GM12874 (cell line): ENCODE data around the gene PLB1.

Experiments
- CTCF ChIP-seq: IDR thresholded peaks from 2 replicates; pipeline ENCODE4 v1.5.1; 2011; ENCODE audit warnings: low read depth, mild to moderate bottlenecking, control low read depth, low read length, moderate library complexity; ENCODE audit not compliant: insufficient read depth

PLB1 gene

DNA sequence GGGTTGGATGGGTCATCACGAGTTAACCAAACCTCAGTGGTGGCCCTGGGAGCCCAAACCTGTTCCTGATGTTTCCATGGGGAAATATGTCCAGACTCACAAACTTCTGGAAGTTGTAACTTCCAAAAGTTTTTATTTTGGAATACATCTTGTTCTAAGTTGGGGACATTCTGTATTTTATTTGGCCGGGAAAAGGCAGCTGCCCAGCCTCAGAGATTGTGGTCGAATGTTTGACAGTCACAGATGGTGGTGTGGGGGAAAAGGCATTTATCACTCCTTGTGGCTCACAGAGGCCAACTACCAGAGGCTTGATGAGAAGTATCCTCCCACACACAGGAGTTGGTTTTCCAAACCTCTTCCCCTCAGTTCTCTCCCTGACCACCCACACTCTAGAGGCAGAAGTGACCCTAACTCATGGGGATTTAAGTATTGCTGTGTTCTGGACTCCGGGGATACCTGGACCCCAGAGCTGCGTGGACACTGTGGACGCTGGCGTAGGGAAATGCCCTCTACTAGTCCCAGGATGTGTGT lies 131.1 kb downstream of the PLB1 start:
- no peak for TF ChIP-seq CTCF

GRCh38 chr2:28627722-28628480 lies 132.0 kb downstream of the PLB1 start:
- no peak for TF ChIP-seq CTCF

DNA sequence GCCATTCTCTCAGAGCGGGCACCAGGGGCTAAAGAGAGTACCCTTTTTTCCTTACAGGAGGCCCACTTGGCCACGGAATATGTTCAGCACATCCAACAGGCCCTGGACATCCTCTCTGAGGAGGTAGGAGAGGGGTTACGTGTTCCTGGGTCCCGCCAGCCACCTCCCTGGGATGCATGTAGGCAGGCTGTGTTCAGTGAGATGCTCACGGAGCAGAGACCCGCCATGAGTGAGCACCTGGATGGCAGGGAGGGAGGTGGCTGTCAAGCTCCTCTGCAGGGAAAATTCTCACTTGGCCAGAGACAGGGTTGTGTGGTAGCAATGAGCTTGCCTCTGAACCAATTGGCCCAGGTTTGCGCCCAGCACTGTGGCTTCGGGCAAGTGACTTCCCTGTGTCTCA lies 132.6 kb downstream of the PLB1 start:
- no peak for TF ChIP-seq CTCF

GRCh38 chr2:28628987-28629386 lies 133.1 kb downstream of the PLB1 start:
- no peak for TF ChIP-seq CTCF

GRCh38 chr2:28629910-28630309 lies 134.1 kb downstream of the PLB1 start:
- TF ChIP-seq CTCF, result no peak

GRCh38 chr2:28630341-28630740 lies 134.5 kb downstream of the PLB1 start:
- TF ChIP-seq CTCF, result no peak

DNA sequence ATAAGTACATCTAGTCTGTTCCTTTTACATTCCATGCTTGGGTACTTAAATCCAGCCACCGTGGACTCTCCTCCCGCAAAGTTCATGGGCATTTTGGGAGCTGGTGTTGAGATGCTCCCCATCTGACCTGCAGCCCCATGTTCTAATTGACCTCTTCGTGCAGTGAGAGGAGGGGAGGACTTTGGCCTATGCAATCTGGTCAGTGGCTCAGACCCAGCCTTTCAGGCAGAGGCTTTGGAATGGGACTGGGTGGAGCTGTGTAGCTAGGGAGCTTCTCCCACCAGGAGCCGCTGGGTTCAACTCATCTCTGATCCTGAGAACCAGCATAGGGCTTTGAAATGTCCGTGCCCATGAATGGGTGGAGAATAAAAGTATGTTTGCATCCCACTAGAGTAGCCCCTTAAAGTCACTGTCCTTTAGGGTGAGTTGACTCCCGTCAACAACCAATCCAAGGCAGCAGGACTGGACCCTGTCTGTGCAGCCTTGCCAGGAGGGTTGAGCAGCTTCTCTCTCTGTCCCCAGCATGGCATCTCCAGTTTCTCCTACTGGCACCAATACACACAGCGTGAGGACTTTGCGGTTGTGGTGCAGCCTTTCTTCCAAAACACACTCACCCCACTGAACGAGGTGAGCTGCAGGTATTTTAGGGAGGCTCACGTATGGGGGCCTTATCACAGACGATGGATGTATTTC lies 135.8 kb downstream of the PLB1 start:
- no peak for TF ChIP-seq CTCF
